OCI-LY1 (cell line): ENCODE results near the gene FILIP1L.

Experiments used
- H2AFZ ChIP-seq: fragments of 200-600 bp; sonication (generic), shearing (Covaris generic); 2 replicates; pipeline ENCODE4 v1.6.0; 2014; ENCODE audit warnings: antibody characterized with exemption, mild to moderate bottlenecking, low read length
- H3F3A ChIP-seq: fragments of 200-600 bp; sonication (generic), shearing (Covaris generic); 2 replicates; pipeline ENCODE4 v1.6.0; 2014; ENCODE audit warnings: mild to moderate bottlenecking, antibody characterized with exemption, low read length, moderate library complexity; ENCODE audit not compliant: insufficient read depth
- H3K27ac ChIP-seq: fragments of 200-600 bp; sonication (generic); 2 replicates; pipeline ENCODE4 v1.5.1; 2014; ENCODE audit warnings: low read length, mixed run types, mild to moderate bottlenecking, low read depth; ENCODE audit not compliant: poor library complexity, severe bottlenecking
- H3K27me3 ChIP-seq: fragments of 200-600 bp; sonication (generic); 2 replicates; pipeline ENCODE4 v1.6.0; 2014; ENCODE audit warnings: antibody characterized with exemption, mild to moderate bottlenecking, low read length, moderate library complexity; ENCODE audit not compliant: insufficient read depth
- H3K36me3 ChIP-seq: fragments of 200-600 bp; sonication (generic); 2 replicates; pipeline ENCODE4 v1.6.1; 2014; ENCODE audit warnings: mild to moderate bottlenecking, antibody characterized with exemption, low read length, moderate library complexity, mixed read lengths; ENCODE audit not compliant: insufficient read depth
- H3K4me1 ChIP-seq: fragments of 200-600 bp; sonication (generic); 2 replicates; pipeline ENCODE4 v1.5.1; 2014; ENCODE audit warnings: mild to moderate bottlenecking, low read length, moderate library complexity; ENCODE audit not compliant: insufficient read depth, severe bottlenecking
- H3K4me2 ChIP-seq: fragments of 200-600 bp; sonication (generic), shearing (Covaris generic); 2 replicates; pipeline ENCODE4 v1.6.1; 2014; ENCODE audit warnings: low read length
- H3K4me3 ChIP-seq: fragments of 200-600 bp; sonication (generic); 2 replicates; pipeline ENCODE4 v1.5.1; 2014; ENCODE audit warnings: low read length, low read depth, mild to moderate bottlenecking, mixed read lengths; ENCODE audit not compliant: poor library complexity, severe bottlenecking
- H3K79me2 ChIP-seq: fragments of 200-600 bp; shearing (Covaris generic); 2 replicates; pipeline ENCODE4 v1.6.1; 2016; ENCODE audit warnings: mixed run types, low read length, mixed read lengths; ENCODE audit not compliant: insufficient read depth
- H3K9ac ChIP-seq: fragments of 200-600 bp; sonication (generic), shearing (Covaris generic); 2 replicates; pipeline ENCODE4 v1.6.1; 2014; ENCODE audit warnings: mild to moderate bottlenecking, low read length, mixed read lengths
- H3K9me2 ChIP-seq: fragments of 200-600 bp; sonication (generic), shearing (Covaris generic); 2 replicates; pipeline ENCODE4 v1.6.1; 2014; ENCODE audit warnings: low read depth, mild to moderate bottlenecking, low read length, mixed read lengths
- H3K9me3 ChIP-seq: fragments of 200-600 bp; shearing (Covaris generic); 2 replicates; pipeline ENCODE4 v1.6.1; 2014; ENCODE audit warnings: low read length, mixed read lengths
- H4K20me1 ChIP-seq: fragments of 200-600 bp; sonication (generic), shearing (Covaris generic); 2 replicates; pipeline ENCODE4 v1.6.0; 2016; ENCODE audit warnings: mild to moderate bottlenecking, low read length; ENCODE audit not compliant: insufficient read depth
- CTCF ChIP-seq: fragments of 200-600 bp; sonication (generic), shearing (Covaris generic); IDR thresholded peaks from 2 replicates; pipeline ENCODE4 v1.5.1; 2017; ENCODE audit warnings: mild to moderate bottlenecking, antibody characterized with exemption, low read length, moderate library complexity, mixed read lengths
- EZH2 ChIP-seq: fragments of 200-600 bp; sonication (generic), shearing (Covaris generic); IDR thresholded peaks from 2 replicates; pipeline ENCODE4 v1.8.0; 2017; ENCODE audit warnings: borderline replicate concordance, mixed run types, mild to moderate bottlenecking, antibody characterized with exemption, low read length, moderate library complexity, mixed read lengths

FILIP1L gene

GRCh38 chr3:99799422-99799821 is 314.9 kb downstream of the FILIP1L start:
- Histone ChIP-seq H3K27me3 (no peaks in the 10 kb centered on the region), H3K36me3 (no peaks in the 10 kb centered on the region), H3K9me3 (peaks cover 2% of the 10 kb centered on the region; the same call in 1 of the 2 replicates), H3K79me2 (no peaks in the 10 kb centered on the region), H3K9me2 (no peaks in the 10 kb centered on the region), H3K4me2 (no peak overlapping the region), H4K20me1 (no peaks in the 10 kb centered on the region), H3K4me3 (no peak overlapping the region), H3K4me1 (peaks cover 8% of the 10 kb centered on the region), H3F3A (no peaks in the 10 kb centered on the region), H3K9ac (no peak overlapping the region), H3K27ac (no peak overlapping the region), H2AFZ (no peak overlapping the region)
- no peak for TF ChIP-seq EZH2
- TF ChIP-seq CTCF, result no peak

GRCh38 chr3:99795573-99795972 is 318.7 kb downstream of the FILIP1L start:
- Histone ChIP-seq H3K36me3 (no peaks in the 10 kb centered on the region), H3K9ac (no peak overlapping the region), H3K9me3 (no peaks in the 10 kb centered on the region), H3K79me2 (no peaks in the 10 kb centered on the region), H3K4me3 (no peak overlapping the region), H4K20me1 (no peaks in the 10 kb centered on the region), H3F3A (no peaks in the 10 kb centered on the region), H3K27me3 (no peaks in the 10 kb centered on the region), H3K4me2 (no peak overlapping the region), H2AFZ (no peak overlapping the region), H3K27ac (no peak overlapping the region), H3K9me2 (no peaks in the 10 kb centered on the region), H3K4me1 (peaks cover 8% of the 10 kb centered on the region)
- TF ChIP-seq CTCF, result no peak

GRCh38 chr3:99794485-99794884 is 319.8 kb downstream of the FILIP1L start:
- no peaks in the 10 kb centered on the region for H3F3A ChIP-seq
- TF ChIP-seq EZH2 (no peak), CTCF (no peak)

More at GRCh38 chr3:99794485-99794884, 319.8 kb downstream of the FILIP1L start:
- Histone ChIP-seq H3K36me3 (no peaks in the 10 kb centered on the region), H3K9me3 (no peaks in the 10 kb centered on the region), H3K9ac (no peak overlapping the region), H3K79me2 (no peaks in the 10 kb centered on the region), H2AFZ (no peak overlapping the region), H3K27me3 (no peaks in the 10 kb centered on the region), H4K20me1 (no peaks in the 10 kb centered on the region), H3K4me1 (peaks cover 8% of the 10 kb centered on the region), H3K27ac (no peak overlapping the region), H3K4me3 (no peak overlapping the region), H3K4me2 (no peak overlapping the region), H3K9me2 (no peaks in the 10 kb centered on the region)
